Adrenal gland (tissue), 5 donors: ENCODE measurements around the gene BCAT1.

Source experiments
- CTCF ChIP-seq, 6 experiments: fragments of 450-650 bp in 4 of 6; fragments of 200-600 bp in 2 of 6; sonication (generic) in 1 of 6; IDR thresholded peaks; 1 replicate in 5 of 6; 2 replicates in 1 of 6; pipeline versions ENCODE4 v1.5.1 to v1.8.0; 2016 to 2021; ENCODE audit warnings: antibody characterized with exemption in 6 of 6, mild to moderate bottlenecking in 2 of 6, moderate library complexity in 1 of 6
- POLR2A ChIP-seq, 2 donors: fragments of 450-650 bp; IDR thresholded peaks; one replicate each; pipeline ENCODE4 v1.6.1; 2017; ENCODE audit warnings: antibody characterized with exemption in 2 of 2, mild to moderate bottlenecking in 2 of 2, moderate library complexity in 1 of 2
- donor health status: DM: no; HTN: no; CAD: no.

- TF ChIP-seq CTCF (IDR thresholded peaks at IDR 0.05): no peak
- TF ChIP-seq POLR2A (IDR thresholded peaks at IDR 0.05): no peak
Measured at GRCh38 chr12:24915501-24915900, 33.4 kb downstream of the BCAT1 start.
